Hepatocyte (in vitro differentiated cells): ENCODE measurements around the gene USP36. TPM values are rescaled to one million over a fixed set of nuclear protein-coding genes. Genes with fewer than 3 reads are reported as not detected.

ENCODE experiments used
- DNase-seq: peaks from one replicate; pipeline ENCODE4 v3.0.0-alpha.2; 2016; ENCODE audit warnings: low spot score
- H2AFZ ChIP-seq: fragments of 200-600 bp; sonication (generic); 2 replicates; pipeline ENCODE4 v1.6.0; 2016; ENCODE audit warnings: antibody characterized with exemption, mild to moderate bottlenecking
- H3K27ac ChIP-seq: fragments of 200-600 bp; sonication (generic); 2 replicates; pipeline ENCODE4 v1.5.1; 2016; ENCODE audit warnings: mild to moderate bottlenecking
- H3K27me3 ChIP-seq: fragments of 200-600 bp; sonication (generic); 2 replicates; pipeline ENCODE4 v1.6.1; 2016
- H3K36me3 ChIP-seq: fragments of 200-600 bp; sonication (generic); replicated peaks from 2 replicates; pipeline ENCODE4 v1.5.1; 2016; ENCODE audit warnings: low read depth; ENCODE audit not compliant: insufficient read depth
- H3K4me1 ChIP-seq: fragments of 200-600 bp; sonication (generic); 2 replicates; pipeline ENCODE4 v1.5.1; 2016; ENCODE audit warnings: mild to moderate bottlenecking, moderate library complexity; ENCODE audit not compliant: insufficient read depth
- H3K4me2 ChIP-seq: fragments of 200-600 bp; sonication (generic); 2 replicates; pipeline ENCODE4 v1.6.0; 2016
- H3K4me3 ChIP-seq: fragments of 200-600 bp; sonication (generic); 2 replicates; pipeline ENCODE4 v1.5.1; 2016; ENCODE audit warnings: mild to moderate bottlenecking
- H3K79me2 ChIP-seq: fragments of 200-600 bp; sonication (generic); 2 replicates; pipeline ENCODE4 v1.6.0; 2017; ENCODE audit warnings: mild to moderate bottlenecking
- H3K9me2 ChIP-seq: fragments of 200-600 bp; sonication (generic); replicated peaks from 2 replicates; pipeline ENCODE4 v1.6.0; 2017; ENCODE audit warnings: mild to moderate bottlenecking; ENCODE audit not compliant: insufficient read depth
- H3K9me3 ChIP-seq: fragments of 200-600 bp; sonication (generic); 2 replicates; pipeline ENCODE4 v1.5.1; 2016; ENCODE audit warnings: low read depth, mild to moderate bottlenecking
- H4K20me1 ChIP-seq: fragments of 200-600 bp; sonication (generic); 2 replicates; pipeline ENCODE4 v1.6.0; 2016; ENCODE audit warnings: mild to moderate bottlenecking; ENCODE audit not compliant: insufficient read depth, poor library complexity, severe bottlenecking
- CTCF ChIP-seq: fragments of 200-600 bp; sonication (generic); IDR thresholded peaks from 2 replicates; pipeline ENCODE4 v1.5.1; 2016; ENCODE audit warnings: antibody characterized with exemption, mild to moderate bottlenecking; ENCODE audit not compliant: poor library complexity
- EZH2 ChIP-seq: fragments of 200-600 bp; sonication (generic); IDR thresholded peaks from 2 replicates; pipeline ENCODE4 v1.6.1; 2016; ENCODE audit warnings: antibody characterized with exemption, mild to moderate bottlenecking, borderline replicate concordance
- EZH2phosphoT487 ChIP-seq: fragments of 200-600 bp; sonication (generic); IDR thresholded peaks from one replicate; pipeline ENCODE4 v1.6.1; 2018; ENCODE audit warnings: antibody characterized with exemption, mild to moderate bottlenecking, low read depth, moderate library complexity; ENCODE audit not compliant: unreplicated experiment, severe bottlenecking
- WGBS: methylation state at CpG from one replicate; pipeline ENCODE4 v1.1.6; 2016; ENCODE audit warnings: low lambda C conversion rate; ENCODE audit errors: missing lambda C conversion rate; 5-methylcytosine and 5-hydroxymethylcytosine counted together
- polyA plus RNA-seq: library from polyadenylated mRNA; unstranded; fragments of >200 nt; fragmentation: Nextera tagmentation; extraction: Ambion mirVana; gene quantifications from 2 replicates; pipeline ENCODE4 v1.2.1, GENCODE V29; 2016
- total RNA-seq: library from RNA; depleted of rRNA; stranded (reverse); fragments of >200 nt; gene quantifications from 2 replicates; pipeline ENCODE4 v1.2.3, GENCODE V29; 2014

Gene USP36
- total and polyA plus RNA-seq, 2 experiments from 2014 or later, result 17.7 to 26.2 TPM

GRCh38 chr17:78800132-78800931 lies 40.3 kb downstream of the USP36 start:
- WGBS, result 98% methylated on average over 17 of the region's 18 CpGs
- Histone ChIP-seq H3K9me2 (no peaks in the 10 kb centered on the region), H3K36me3 (no peaks in the 10 kb centered on the region), H4K20me1 (no peaks in the 10 kb centered on the region), H3K9me3 (no peaks in the 10 kb centered on the region), H2AFZ (no peak overlapping the region), H3K4me1 (no peaks in the 10 kb centered on the region), H3K27ac (no peak overlapping the region), H3K27me3 (no peaks in the 10 kb centered on the region), H3K4me3 (no peak overlapping the region), H3K79me2 (no peaks in the 10 kb centered on the region), H3K4me2 (no peak overlapping the region)
- TF ChIP-seq CTCF (no peak), EZH2phosphoT487 (no peak), EZH2 (no peak)
- no peak for DNase-seq

- no peaks in the 10 kb centered on the region for H3K79me2 ChIP-seq
- H3K36me3 ChIP-seq, result no peaks in the 10 kb centered on the region
- no peak overlapping the region for H3K27ac ChIP-seq
- no peak overlapping the region for H2AFZ ChIP-seq
- no peaks in the 10 kb centered on the region for H4K20me1 ChIP-seq
- H3K9me3 ChIP-seq, result no peaks in the 10 kb centered on the region
- DNase-seq, result peak; percentile 40
- H3K9me2 ChIP-seq, result no peaks in the 10 kb centered on the region
- 92% methylated on average over 33 of the region's 33 CpGs for WGBS
- H3K4me3 ChIP-seq, result no peak overlapping the region
- H3K4me2 ChIP-seq, result no peak overlapping the region
- peak; percentile 45 for TF ChIP-seq CTCF
- TF ChIP-seq EZH2, result no peak
- no peaks in the 10 kb centered on the region for H3K4me1 ChIP-seq
- H3K27me3 ChIP-seq, result no peaks in the 10 kb centered on the region
Observed at GRCh38 chr17:78798695-78799559, 41.7 kb downstream of the USP36 start.

GRCh38 chr17:78797691-78798585 lies 42.7 kb downstream of the USP36 start:
- DNase-seq, result no peak
- Histone ChIP-seq H3K79me2 (no peaks in the 10 kb centered on the region), H3K4me3 (no peak overlapping the region), H4K20me1 (no peaks in the 10 kb centered on the region), H3K27me3 (no peaks in the 10 kb centered on the region), H3K4me1 (no peaks in the 10 kb centered on the region), H2AFZ (no peak overlapping the region), H3K4me2 (no peak overlapping the region), H3K9me2 (no peaks in the 10 kb centered on the region), H3K36me3 (no peaks in the 10 kb centered on the region), H3K9me3 (no peaks in the 10 kb centered on the region), H3K27ac (no peak overlapping the region)
- WGBS, result 97% methylated on average over 25 of the region's 28 CpGs
- TF ChIP-seq EZH2, result no peak
- TF ChIP-seq CTCF, result no peak
- TF ChIP-seq EZH2phosphoT487, result no peak
